T-helper 1 cell treated with Interleukin-12 subunit alpha and Interleukin-12 subunit beta and Interleukin-4 antibody, amounts not matched to agents 30 μg/mL and 1 μg/mL, for 36 hours (primary cell): Measurements from ENCODE around the gene NIFK.
A peak's percentile ranks its signal among the peaks of the same experiment; 100 is the strongest.
"Not testable (repeated sequence)": the region's sequence is repeated elsewhere in the genome, so short reads cannot be mapped to it uniquely, and the experiment has no call there.

Experiments
- H3K27ac Mint-ChIP-seq: one replicate; pipeline ENCODE4 v1.8.0; 2021; ENCODE audit warnings: mild to moderate bottlenecking, mixed read lengths
- H3K27me3 Mint-ChIP-seq: one replicate; pipeline ENCODE4 v1.8.0; 2021; ENCODE audit warnings: low read depth, mixed read lengths
- H3K36me3 Mint-ChIP-seq: one replicate; pipeline ENCODE4 v1.8.0; 2021; ENCODE audit warnings: low read depth, mixed read lengths
- H3K4me1 Mint-ChIP-seq: one replicate; pipeline ENCODE4 v1.8.0; 2021; ENCODE audit warnings: low read depth, mixed read lengths
- H3K4me3 Mint-ChIP-seq: one replicate; pipeline ENCODE4 v1.8.0; 2021; ENCODE audit warnings: mild to moderate bottlenecking, moderate library complexity, mixed read lengths
- H3K9me3 Mint-ChIP-seq: one replicate; pipeline ENCODE4 v1.8.0; 2021; ENCODE audit warnings: mixed read lengths

The NIFK gene

DNA sequence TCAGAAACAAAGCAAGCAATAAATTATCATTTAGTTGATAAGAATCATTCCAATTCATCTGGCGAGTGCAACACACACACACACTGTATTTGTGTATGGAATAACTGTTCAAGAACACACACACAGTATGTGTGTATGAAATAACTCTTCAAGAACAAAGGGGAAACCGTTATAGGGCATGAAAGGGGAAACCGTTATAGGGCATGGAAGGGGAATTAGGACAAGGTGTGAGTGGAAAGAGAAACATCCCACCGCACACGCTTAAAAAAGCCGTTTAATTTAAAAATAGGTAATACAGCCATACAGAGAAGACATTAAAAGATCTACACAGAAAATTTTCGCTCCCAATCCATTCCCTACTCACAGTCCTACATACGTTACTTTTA, 18.2 kb upstream of the NIFK start:
- Mint-ChIP-seq H3K4me3 (peak overlapping the region; percentile 91), H3K27ac (peak overlapping the region; percentile 85), H3K36me3 (no peaks in the 10 kb centered on the region), H3K4me1 (peaks cover 16% of the 10 kb centered on the region), H3K27me3 (no peaks in the 10 kb centered on the region), H3K9me3 (no peaks in the 10 kb centered on the region)

DNA sequence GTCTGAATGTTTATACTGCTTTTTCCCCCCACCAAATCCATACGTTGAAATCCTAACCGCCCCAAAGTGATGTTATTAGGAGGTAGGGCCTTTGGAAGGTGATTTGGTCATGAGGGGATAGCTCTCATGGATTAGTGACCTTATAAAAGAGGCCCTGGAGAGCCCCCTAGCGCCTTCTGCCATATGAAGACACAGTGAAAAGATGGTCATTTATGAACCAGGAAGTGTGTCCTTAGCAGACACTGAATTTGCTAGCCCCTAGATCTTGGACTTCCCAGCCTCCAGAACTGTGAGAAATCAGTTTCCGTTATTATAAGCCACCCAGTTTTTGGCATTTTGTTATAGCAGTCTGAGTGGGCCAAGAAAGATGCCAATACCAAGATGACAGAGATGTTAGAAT, 11.5 kb upstream of the NIFK start:
- H3K4me1 Mint-ChIP-seq, result no peaks in the 10 kb centered on the region
- H3K27ac Mint-ChIP-seq, result no peak overlapping the region
- H3K36me3 Mint-ChIP-seq, result no peaks in the 10 kb centered on the region
- peaks cover 4% of the 10 kb centered on the region for H3K27me3 Mint-ChIP-seq
- no peak overlapping the region for H3K4me3 Mint-ChIP-seq
- H3K9me3 Mint-ChIP-seq, result no peaks in the 10 kb centered on the region

DNA sequence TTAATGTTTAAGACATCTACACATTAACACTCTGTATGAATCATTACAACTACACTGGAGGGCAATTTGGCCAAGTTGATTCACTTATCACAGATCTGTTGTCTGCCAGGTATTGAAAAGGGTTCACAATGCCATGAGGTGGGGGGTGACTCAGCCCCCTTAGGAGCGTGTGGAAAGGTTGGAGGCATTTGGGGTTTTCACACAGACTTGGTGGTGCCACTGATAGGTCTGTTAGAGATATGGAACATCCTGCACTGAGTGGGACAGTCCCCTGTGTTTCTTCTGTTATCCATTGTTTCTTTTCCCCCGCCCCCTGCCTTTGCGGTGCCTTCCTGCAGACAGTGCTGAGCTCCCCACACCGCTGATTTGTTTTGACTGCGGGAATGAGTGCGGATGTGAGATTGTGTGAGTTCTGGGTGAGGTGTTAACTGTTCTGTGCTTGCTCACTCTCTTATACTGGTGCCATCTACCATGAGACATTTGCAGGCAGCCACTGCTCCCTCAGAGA, 9.4 kb upstream of the NIFK start:
- Mint-ChIP-seq H3K4me3 (no peak overlapping the region), H3K4me1 (no peaks in the 10 kb centered on the region), H3K9me3 (no peaks in the 10 kb centered on the region), H3K27ac (no peak overlapping the region), H3K27me3 (peaks cover 4% of the 10 kb centered on the region), H3K36me3 (no peaks in the 10 kb centered on the region)

DNA sequence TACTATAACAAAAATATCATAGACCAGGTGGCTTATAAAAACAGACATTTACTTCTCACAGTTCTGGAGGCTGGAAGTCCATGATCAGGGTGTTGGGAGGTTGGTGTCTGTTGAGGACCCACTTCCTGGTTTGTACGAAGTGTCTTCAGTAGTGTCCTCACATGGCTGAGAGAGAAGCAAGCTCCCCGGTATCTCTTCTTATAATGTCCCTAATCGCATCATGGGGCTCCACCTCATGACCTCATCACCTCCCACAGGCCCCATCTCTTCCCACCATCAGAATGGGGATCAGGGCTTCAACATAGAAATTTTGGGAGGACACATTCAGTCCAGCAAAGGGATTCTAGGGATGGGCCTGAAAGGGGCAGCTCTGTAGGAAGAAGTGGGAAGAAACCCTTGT, 4.8 kb upstream of the NIFK start:
- peaks cover 7% of the 10 kb centered on the region for H3K27me3 Mint-ChIP-seq
- H3K27ac Mint-ChIP-seq, result no peak overlapping the region
- H3K4me3 Mint-ChIP-seq, result no peak overlapping the region
- H3K36me3 Mint-ChIP-seq, result no peaks in the 10 kb centered on the region
- no peaks in the 10 kb centered on the region for H3K9me3 Mint-ChIP-seq
- H3K4me1 Mint-ChIP-seq, result peaks cover 10% of the 10 kb centered on the region

DNA sequence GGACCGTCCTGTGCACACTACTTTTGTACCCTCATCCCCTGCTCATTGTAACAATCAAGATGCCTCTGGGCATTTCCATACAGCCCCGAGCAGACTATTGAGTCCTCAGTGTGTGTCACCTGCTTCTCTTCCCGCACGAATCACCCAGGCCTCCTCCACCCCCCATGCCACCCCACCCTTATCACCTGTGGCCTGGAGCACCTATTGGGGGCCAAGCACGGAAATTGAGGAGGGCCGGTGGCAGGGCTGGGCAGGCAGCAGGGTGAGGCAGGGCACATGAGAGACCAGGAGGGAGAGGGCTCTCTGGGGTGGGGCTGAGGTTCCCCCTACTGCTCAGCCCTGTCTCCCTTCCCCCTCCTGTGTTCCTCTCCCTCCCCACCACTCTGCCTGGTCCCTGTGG, 4.3 kb upstream of the NIFK start:
- Mint-ChIP-seq H3K27me3 (peaks cover 7% of the 10 kb centered on the region), H3K9me3 (no peaks in the 10 kb centered on the region), H3K27ac (no peak overlapping the region), H3K4me3 (no peak overlapping the region), H3K4me1 (peaks cover 10% of the 10 kb centered on the region), H3K36me3 (peaks cover under 1% of the 10 kb centered on the region)

DNA sequence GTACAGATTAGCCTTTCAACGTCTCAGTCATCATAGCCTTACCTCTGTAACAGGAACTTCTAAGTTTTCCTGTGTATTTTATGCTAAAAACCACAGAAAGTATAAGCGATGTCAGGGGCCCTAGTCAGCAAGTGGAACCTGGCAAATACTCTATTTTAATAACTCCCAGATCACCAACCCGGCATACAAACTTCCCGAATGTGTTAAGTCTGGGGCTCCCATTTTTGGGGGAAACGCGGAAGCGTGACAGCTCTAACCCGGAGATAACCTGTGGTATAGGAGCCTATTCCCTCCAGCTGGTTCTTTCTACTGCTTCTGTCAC, 574 bp downstream of the NIFK start:
- Mint-ChIP-seq H3K4me1 (peaks cover 29% of the 10 kb centered on the region), H3K27ac (peak overlapping the region; percentile 95), H3K9me3 (no peaks in the 10 kb centered on the region), H3K36me3 (peaks cover 26% of the 10 kb centered on the region), H3K27me3 (peaks cover 3% of the 10 kb centered on the region), H3K4me3 (peak overlapping the region; percentile 89)

DNA sequence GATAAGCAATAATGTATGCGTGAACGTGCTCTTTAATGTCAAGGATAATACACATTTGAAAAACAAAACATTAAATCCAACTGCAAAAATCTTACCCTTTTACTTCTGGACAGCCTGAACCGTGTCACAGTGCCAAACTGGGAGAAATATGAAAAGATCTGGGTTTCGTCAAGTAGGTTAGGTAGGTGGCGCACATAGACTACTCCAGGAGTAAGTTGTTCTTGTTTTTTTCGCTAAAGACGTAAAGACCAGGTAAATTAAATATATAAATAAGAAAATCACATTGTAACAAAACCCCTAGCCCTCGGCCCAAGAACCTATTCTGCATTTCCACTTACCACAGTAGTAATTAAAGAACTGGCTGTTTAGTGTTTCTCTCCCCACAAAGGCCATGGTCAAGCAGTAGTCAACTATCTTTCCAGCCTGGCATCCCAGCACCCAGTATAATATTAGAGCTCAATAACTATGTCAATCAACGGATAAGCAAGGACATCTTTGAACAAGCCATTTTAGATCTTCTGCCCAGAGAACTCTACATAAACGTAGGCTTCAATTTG, 1.1 kb downstream of the NIFK start:
- H3K9me3 Mint-ChIP-seq, result no peaks in the 10 kb centered on the region
- H3K4me1 Mint-ChIP-seq, result peaks cover 29% of the 10 kb centered on the region
- peaks cover 3% of the 10 kb centered on the region for H3K27me3 Mint-ChIP-seq
- H3K4me3 Mint-ChIP-seq, result peak overlapping the region; percentile 89
- H3K36me3 Mint-ChIP-seq, result peaks cover 31% of the 10 kb centered on the region
- peak overlapping the region; percentile 95 for H3K27ac Mint-ChIP-seq

DNA sequence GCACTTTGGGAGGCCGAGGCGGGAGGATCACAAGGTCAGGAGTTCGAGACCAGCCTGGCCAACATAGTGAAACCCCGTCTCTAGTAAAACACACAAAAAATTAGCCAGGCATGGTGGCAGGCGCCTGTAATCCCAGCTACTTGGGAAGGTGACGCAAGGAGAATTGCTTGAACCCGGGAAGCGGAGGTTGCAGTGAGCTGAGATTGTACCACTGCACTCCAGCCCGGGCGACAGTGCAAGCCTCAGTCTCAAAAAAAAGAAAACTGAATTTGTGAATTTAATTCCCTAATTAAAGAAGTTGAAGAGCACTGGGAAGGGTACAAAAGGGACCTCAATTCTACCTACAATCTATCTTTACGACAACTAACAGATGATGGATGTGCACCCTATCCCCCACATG, 2.1 kb downstream of the NIFK start:
- not testable (repeated sequence) for H3K4me3 Mint-ChIP-seq, H3K27me3 Mint-ChIP-seq, H3K9me3 Mint-ChIP-seq, H3K27ac Mint-ChIP-seq
- Mint-ChIP-seq H3K36me3 (peaks cover 31% of the 10 kb centered on the region), H3K4me1 (peaks cover 31% of the 10 kb centered on the region)

DNA sequence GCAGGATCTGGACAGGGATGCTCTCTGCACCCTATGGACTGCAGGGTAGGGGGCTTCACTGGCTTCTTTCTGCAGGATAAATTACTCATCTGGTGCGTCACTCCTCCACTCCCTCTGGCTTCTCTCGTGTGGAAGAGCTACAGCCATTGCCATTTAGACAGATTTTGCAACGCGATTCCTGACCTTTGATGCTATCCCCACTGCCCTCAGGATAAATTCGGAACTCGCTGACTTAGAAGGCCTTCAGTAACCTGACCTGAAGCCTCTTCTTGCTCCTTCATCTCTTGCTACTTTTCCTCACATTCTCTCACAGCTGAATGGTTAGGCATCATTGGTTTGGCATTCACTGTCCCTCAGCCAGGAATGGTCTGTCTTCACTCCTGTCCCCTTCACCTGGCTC, 5.3 kb downstream of the NIFK start:
- H3K27me3 Mint-ChIP-seq, result no peaks in the 10 kb centered on the region
- no peak overlapping the region for H3K4me3 Mint-ChIP-seq
- H3K36me3 Mint-ChIP-seq, result peaks cover 46% of the 10 kb centered on the region
- H3K4me1 Mint-ChIP-seq, result peaks cover 21% of the 10 kb centered on the region
- no peaks in the 10 kb centered on the region for H3K9me3 Mint-ChIP-seq
- H3K27ac Mint-ChIP-seq, result no peak overlapping the region

DNA sequence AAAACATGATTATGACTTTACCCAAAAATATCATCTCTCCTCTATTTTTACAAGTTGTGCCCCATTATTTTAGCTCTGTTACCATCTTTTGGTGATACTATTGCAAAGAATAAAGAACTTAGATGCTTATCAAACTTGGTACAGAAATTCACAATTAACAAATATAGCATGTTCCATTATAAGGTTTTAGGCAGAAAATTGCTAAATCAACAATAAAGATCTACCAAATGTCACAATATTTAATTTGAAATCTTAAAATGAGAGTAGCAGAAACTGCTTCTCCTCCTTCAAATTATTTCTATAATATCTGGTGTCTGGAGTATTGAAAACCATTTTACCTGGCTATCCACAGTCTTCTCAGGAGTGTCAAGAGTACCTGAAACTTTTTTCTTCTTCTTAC, 8.7 kb downstream of the NIFK start:
- Mint-ChIP-seq H3K27ac (no peak overlapping the region), H3K4me3 (no peak overlapping the region), H3K4me1 (peaks cover 11% of the 10 kb centered on the region), H3K9me3 (no peaks in the 10 kb centered on the region), H3K27me3 (no peaks in the 10 kb centered on the region), H3K36me3 (peaks cover 35% of the 10 kb centered on the region)

DNA sequence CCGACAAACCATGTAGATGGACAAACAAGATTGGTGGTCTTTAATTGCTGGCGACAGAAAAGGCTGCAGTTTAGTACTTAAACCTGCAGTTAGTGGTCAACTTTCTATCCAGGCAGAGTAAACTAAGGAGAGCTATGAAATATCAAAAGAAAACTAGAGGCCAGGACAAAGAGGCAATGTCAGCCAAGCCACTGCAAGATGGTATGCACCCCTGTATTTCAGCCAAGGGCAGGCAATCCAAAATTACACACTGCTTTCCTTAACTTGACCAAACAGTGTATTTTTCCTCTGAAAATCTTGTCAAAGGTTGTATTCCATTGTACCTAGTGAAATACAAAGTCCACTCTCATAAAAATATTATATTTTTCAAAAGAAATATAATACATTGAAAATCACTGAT, 9.3 kb downstream of the NIFK start:
- Mint-ChIP-seq H3K4me3 (no peak overlapping the region), H3K9me3 (no peaks in the 10 kb centered on the region), H3K36me3 (peaks cover 32% of the 10 kb centered on the region), H3K4me1 (peaks cover 13% of the 10 kb centered on the region), H3K27me3 (no peaks in the 10 kb centered on the region), H3K27ac (no peak overlapping the region)

DNA sequence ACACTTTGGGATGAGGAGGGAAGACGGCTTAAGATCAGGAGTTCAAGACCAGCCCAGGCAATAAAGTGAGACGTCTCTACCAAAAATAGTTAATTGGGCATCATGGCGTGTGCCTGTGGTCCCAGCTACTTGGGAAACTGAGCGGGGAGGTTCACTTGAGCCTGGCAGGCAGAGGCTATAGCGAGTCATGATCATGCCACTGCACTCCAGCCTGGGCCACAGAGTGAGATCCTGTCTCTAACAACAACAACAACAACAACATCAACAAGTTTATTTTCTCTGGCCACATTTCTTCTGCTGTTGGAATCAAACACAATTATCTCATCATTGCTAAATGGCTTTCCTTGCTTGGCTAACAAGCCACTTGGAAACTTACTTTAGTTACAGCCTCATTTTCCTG, 13.4 kb downstream of the NIFK start:
- Mint-ChIP-seq H3K4me3 (no peak overlapping the region), H3K27ac (no peak overlapping the region), H3K9me3 (no peaks in the 10 kb centered on the region), H3K27me3 (no peaks in the 10 kb centered on the region), H3K36me3 (peaks cover 12% of the 10 kb centered on the region), H3K4me1 (peaks cover 12% of the 10 kb centered on the region)

DNA sequence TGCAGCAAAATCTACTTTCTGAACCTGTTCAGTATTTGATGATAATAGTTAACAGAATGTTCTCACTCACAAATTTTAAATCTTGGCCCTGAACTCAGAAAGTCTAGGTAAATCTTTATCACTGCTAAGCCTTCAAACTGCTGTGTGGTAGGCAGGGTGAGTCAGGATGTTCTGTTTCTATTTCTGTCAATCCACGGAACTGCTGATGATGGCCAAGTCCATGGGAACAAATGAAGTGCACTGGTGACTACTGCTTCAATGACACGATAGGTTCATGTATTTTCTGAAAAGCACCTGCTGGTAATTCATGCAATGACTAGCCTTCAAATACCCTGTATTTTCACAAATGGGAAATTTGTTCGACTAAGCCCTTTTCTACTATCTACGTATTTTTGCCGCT, 14.2 kb downstream of the NIFK start:
- Mint-ChIP-seq H3K27me3 (no peaks in the 10 kb centered on the region), H3K36me3 (peaks cover 6% of the 10 kb centered on the region), H3K9me3 (no peaks in the 10 kb centered on the region), H3K4me3 (no peak overlapping the region), H3K4me1 (peaks cover 12% of the 10 kb centered on the region), H3K27ac (no peak overlapping the region)

DNA sequence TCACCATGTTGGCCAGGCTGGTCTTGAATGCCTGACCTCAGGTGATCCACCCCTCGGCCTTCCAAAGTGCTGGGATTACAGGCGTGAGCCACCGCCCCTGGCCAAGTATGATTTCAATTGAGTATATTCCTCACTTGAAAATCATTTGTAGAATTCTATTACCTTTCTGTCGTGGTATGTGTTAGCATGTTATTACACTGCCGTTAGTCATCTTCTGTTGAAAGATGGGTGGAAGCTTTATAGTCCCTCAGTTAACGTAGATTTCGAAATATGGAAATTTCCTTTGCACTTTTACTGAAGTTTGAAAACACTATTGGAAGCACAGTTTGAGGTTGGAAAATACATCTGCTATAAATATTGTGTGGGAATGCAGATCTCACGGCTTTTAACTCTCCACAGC, 14.7 kb downstream of the NIFK start:
- Mint-ChIP-seq H3K27ac (no peak overlapping the region), H3K27me3 (no peaks in the 10 kb centered on the region), H3K36me3 (peaks cover 2% of the 10 kb centered on the region), H3K9me3 (no peaks in the 10 kb centered on the region), H3K4me1 (peaks cover 12% of the 10 kb centered on the region), H3K4me3 (no peak overlapping the region)

DNA sequence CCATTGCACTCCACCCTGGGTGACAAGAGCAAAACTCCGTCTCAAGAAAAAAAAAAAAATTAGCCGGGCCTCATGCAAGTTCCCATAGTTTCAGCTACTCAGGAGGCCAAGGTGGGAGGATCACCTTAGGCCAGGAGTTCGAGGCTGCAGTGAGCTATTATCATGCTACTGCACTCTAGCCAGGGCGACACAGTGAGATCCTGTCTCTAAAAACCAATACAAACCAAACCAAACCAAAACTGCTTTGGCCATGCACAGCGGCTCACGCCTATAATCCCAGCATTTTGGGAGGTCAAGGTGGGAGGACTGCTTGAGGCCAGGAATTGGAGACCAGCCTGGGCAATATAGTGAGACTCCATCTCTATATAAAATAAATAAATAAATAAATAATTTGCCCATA, 19.1 kb downstream of the NIFK start:
- H3K9me3 Mint-ChIP-seq, result no peaks in the 10 kb centered on the region
- no peaks in the 10 kb centered on the region for H3K36me3 Mint-ChIP-seq
- no peak overlapping the region for H3K27ac Mint-ChIP-seq
- H3K4me3 Mint-ChIP-seq, result no peak overlapping the region
- H3K4me1 Mint-ChIP-seq, result peaks cover 10% of the 10 kb centered on the region
- H3K27me3 Mint-ChIP-seq, result no peaks in the 10 kb centered on the region

DNA sequence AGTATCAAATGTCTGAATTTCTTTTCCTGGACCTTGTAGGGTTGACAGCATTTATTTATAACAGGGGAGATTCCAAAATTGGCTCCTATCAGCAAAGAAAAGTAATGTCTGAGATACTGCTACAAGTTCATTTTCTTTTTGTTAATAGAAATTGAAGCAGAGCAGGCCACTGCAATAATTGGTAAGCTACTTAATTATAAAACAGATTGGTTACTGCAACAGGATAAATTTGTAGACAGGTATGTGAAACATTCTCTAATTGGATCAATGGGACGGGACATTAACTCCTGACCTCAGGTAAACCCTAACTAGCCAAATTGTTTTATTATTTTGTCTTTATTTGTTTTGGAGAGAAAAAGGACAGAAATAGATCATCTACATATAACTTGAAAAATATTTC, 20.5 kb downstream of the NIFK start:
- Mint-ChIP-seq H3K36me3 (no peaks in the 10 kb centered on the region), H3K4me3 (no peak overlapping the region), H3K9me3 (no peaks in the 10 kb centered on the region), H3K27me3 (no peaks in the 10 kb centered on the region), H3K27ac (no peak overlapping the region), H3K4me1 (peaks cover 4% of the 10 kb centered on the region)
